Spleen (tissue), 11 donors: ENCODE data around the gene ST3GAL3. TPM values are rescaled to one million over a fixed set of nuclear protein-coding genes. Genes with fewer than 3 reads are reported as not detected.

ENCODE experiments used
- DNase-seq: peaks from one replicate; pipeline ENCODE4 v3.0.0-alpha.2; 2020
- H3K27ac ChIP-seq, 8 donors: fragments of 200-600 bp; sonication (generic) in 7 of 8; 1 replicate in 4 of 8; 2 replicates in 4 of 8; pipeline versions ENCODE4 v1.5.0 to v1.8.0; 2016 to 2021; ENCODE audit warnings: inconsistent platforms in 4 of 8, mild to moderate bottlenecking in 4 of 8, moderate library complexity in 1 of 8
- H3K27me3 ChIP-seq, 7 donors: fragments of 200-600 bp; sonication (generic) in 6 of 7; replicated peaks in 1 of 7; 1 replicate in 4 of 7; 2 replicates in 3 of 7; pipeline versions ENCODE4 v1.5.0 to v1.8.0; 2016 to 2021; ENCODE audit warnings: inconsistent platforms in 3 of 7, mild to moderate bottlenecking in 1 of 7
- H3K36me3 ChIP-seq, 6 donors: fragments of 200-600 bp; sonication (generic) in 5 of 6; 1 replicate in 4 of 6; 2 replicates in 2 of 6; pipeline versions ENCODE4 v1.5.0 to v1.8.0; 2016 to 2021; ENCODE audit warnings: inconsistent platforms in 2 of 6
- H3K4me1 ChIP-seq, 6 donors: fragments of 200-600 bp; sonication (generic) in 5 of 6; 1 replicate in 3 of 6; 2 replicates in 3 of 6; pipeline versions ENCODE4 v1.5.0 to v1.8.0; 2016 to 2021; ENCODE audit warnings: inconsistent platforms in 3 of 6
- H3K4me3 ChIP-seq, 8 donors: fragments of 200-600 bp; sonication (generic) in 7 of 8; 1 replicate in 4 of 8; 2 replicates in 4 of 8; pipeline versions ENCODE4 v1.5.0 to v1.8.0; 2016 to 2021; ENCODE audit warnings: inconsistent platforms in 4 of 8, mild to moderate bottlenecking in 4 of 8, moderate library complexity in 2 of 8
- H3K9me3 ChIP-seq, 8 donors: fragments of 200-600 bp; sonication (generic) in 7 of 8; 1 replicate in 4 of 8; 2 replicates in 4 of 8; pipeline versions ENCODE4 v1.5.0 to v1.8.0; 2016 to 2021; ENCODE audit warnings: inconsistent platforms in 4 of 8
- POLR2A ChIP-seq, 3 donors: fragments of 450-650 bp; IDR thresholded peaks; one replicate each; pipeline ENCODE4 v1.5.1; 2017; ENCODE audit warnings: antibody characterized with exemption in 3 of 3, mild to moderate bottlenecking in 1 of 3
- POLR2AphosphoS5 ChIP-seq, 3 donors: sonication (generic); formaldehyde crosslinking; IDR thresholded peaks; one replicate each; pipeline ENCODE4 v1.5.1; 2017; ENCODE audit warnings: antibody characterized with exemption in 3 of 3
- WGBS, 5 donors: extraction: QIAGEN DNeasy Blood & Tissue Kit in 3 of 5; methylation state at CpG; one replicate each; pipeline versions ENCODE4 v1.1.5 to v1.1.7; 2013 to 2018; 5-methylcytosine and 5-hydroxymethylcytosine counted together
- intact Hi-C: fragments of 100-400 bp; cut with DNase I; formaldehyde crosslinking; loops from one replicate; pipeline ENCODE4 v1.15.0; 2023; ENCODE audit warnings: low total_unique reads
- polyA plus RNA-seq, 3 donors: library from polyadenylated mRNA; stranded (reverse); fragments of 200-250 nt; gene quantifications; one replicate each; pipeline ENCODE4 v1.2.1, GENCODE V29; 2013
- total RNA-seq, 7 donors: library from RNA; depleted of rRNA in 3 of 7; stranded (reverse); fragments of >200 nt in 3 of 7; fragmentation: NEBNext Ultra II Directional in 4 of 7; extraction: Animal tissue kit (Norgen Biotek cat#: 25700) in 4 of 7; gene quantifications; one replicate each; pipeline versions ENCODE4 v1.1.0 to v1.2.1, GENCODE V29; 2016 to 2021
- TF ChIP-seq, protein P1 (sequence below), 11 experiments: fragments of 200-600 bp in 7 of 11; fragments of 450-650 bp in 4 of 11; sonication (generic) in 4 of 11; IDR thresholded peaks in 8 of 11; conservative IDR thresholded peaks in 3 of 11; 1 replicate in 7 of 11; 2 replicates in 4 of 11; pipeline versions ENCODE4 v1.4.0 to v1.8.0; 2016 to 2021; ENCODE audit warnings: antibody characterized with exemption in 11 of 11, inconsistent platforms in 4 of 11, mild to moderate bottlenecking in 1 of 11
- donor health status: healthy with polysubstance abuse.
- donor health status: DM: no; HTN: no; CAD: no; lungs with moderate emphysema.
- donor health status: DM: no; HTN: no; CAD: no.
- donor health status: Bipolar disorder and iron deficiency.
- donor health status: healthy.
- donor health status: DM: no; HTN: no; CAD: no.
- donor health status: DM: yes; HTN: yes; CAD: no.

ST3GAL3 gene
- total and polyA plus RNA-seq, 10 donors: 6.4 to 34.3 (median 21.0) TPM

DNA sequence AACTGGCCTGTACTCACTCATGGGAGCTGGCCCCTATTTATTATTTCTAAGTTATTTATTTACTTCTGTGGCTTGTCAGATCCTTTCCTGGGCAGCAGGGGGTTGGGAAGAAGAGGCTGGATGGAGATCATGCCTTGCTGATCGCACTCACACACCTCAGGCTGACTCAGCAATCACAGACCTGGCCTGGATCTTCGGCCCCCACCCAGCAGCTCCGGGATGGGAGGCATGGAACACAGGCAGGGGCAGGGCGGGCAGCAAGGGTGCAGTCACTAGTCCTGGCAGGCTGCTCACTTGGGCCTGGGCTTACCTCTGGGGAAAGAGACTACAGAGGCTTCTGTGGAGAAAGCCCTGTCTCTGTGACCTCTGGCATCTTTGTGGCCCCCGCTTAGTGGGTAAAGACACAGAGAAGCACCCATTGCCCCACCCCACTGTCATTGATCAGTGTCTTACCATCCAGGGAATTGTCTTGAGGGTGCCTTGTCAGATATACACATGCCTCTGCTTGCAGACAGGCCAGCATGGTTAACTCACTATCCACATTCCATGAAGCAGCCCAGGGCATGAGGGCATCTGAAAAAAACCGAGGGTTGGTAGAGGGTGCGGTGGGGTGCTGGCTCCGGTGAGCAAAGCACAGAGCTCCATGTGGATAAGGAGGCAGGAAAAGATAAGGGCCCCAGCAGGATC lies 230.0 kb downstream of the ST3GAL3 start:
- Histone ChIP-seq H3K4me3 (no peak overlapping the region), H3K4me1 (peaks cover 7 to 41% (median 34%) of the 10 kb centered on the region in 6 donors), H3K36me3 (no peaks in the 10 kb centered on the region), H3K27ac (no peak overlapping the region), H3K9me3 (no peaks in the 10 kb centered on the region), H3K27me3 (peaks cover 0 to 47% (median 31%) of the 10 kb centered on the region in 7 donors)
- WGBS, 5 donors: 92 to 98% (median 96%) methylated on average over 5 to 8 of the region's 8 CpGs
- TF ChIP-seq, protein P1, sequence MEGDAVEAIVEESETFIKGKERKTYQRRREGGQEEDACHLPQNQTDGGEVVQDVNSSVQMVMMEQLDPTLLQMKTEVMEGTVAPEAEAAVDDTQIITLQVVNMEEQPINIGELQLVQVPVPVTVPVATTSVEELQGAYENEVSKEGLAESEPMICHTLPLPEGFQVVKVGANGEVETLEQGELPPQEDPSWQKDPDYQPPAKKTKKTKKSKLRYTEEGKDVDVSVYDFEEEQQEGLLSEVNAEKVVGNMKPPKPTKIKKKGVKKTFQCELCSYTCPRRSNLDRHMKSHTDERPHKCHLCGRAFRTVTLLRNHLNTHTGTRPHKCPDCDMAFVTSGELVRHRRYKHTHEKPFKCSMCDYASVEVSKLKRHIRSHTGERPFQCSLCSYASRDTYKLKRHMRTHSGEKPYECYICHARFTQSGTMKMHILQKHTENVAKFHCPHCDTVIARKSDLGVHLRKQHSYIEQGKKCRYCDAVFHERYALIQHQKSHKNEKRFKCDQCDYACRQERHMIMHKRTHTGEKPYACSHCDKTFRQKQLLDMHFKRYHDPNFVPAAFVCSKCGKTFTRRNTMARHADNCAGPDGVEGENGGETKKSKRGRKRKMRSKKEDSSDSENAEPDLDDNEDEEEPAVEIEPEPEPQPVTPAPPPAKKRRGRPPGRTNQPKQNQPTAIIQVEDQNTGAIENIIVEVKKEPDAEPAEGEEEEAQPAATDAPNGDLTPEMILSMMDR (IDR thresholded peaks at IDR 0.05 in 8 of 11, conservative IDR thresholded peaks at IDR 0.05 in 3 of 11): no peak
- TF ChIP-seq POLR2AphosphoS5 (IDR thresholded peaks at IDR 0.05): no peak
- TF ChIP-seq POLR2A (IDR thresholded peaks at IDR 0.05): no peak
- intact Hi-C loops: loop anchor here (10.0 kb wide), 1 partner anchor 413 kb away; no protein-coding TSS in a partner anchor
- no peak for DNase-seq

DNA sequence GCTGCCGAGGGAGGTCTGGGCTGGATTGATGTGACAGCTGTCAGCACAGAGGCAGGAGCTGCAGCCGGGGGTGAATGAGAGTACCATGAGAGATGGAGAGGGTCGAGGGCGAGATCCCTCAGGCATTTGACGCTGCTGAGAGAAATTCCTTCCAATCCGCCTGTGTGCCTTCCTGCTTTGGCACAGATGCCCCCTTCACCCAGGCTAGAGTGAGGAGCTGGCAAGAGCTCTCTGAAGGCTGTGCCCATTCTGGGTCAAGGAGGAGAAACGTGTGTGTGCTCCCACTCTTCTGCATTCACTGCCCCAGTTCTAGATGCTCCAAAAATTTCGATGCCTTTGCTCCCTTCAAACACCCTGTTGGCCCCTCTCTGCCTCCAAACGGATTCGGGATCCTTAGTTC lies 231.0 kb downstream of the ST3GAL3 start:
- H3K27ac ChIP-seq: no peak overlapping the region
- DNase-seq: peak; percentile 15
- intact Hi-C loops: loop anchor here (10.0 kb wide), 1 partner anchor 414 kb away; no protein-coding TSS in a partner anchor
- WGBS, 5 donors: 87 to 91% (median 91%) methylated on average over 10 of the region's 10 CpGs
- H3K9me3 ChIP-seq: no peaks in the 10 kb centered on the region
- H3K27me3 ChIP-seq: peaks cover 0 to 36% (median 24%) of the 10 kb centered on the region in 7 donors
- H3K4me3 ChIP-seq: no peak overlapping the region
- TF ChIP-seq, protein P1 (IDR thresholded peaks at IDR 0.05 in 8 of 11, conservative IDR thresholded peaks at IDR 0.05 in 3 of 11): no peak
- no peak for TF ChIP-seq POLR2A (IDR thresholded peaks at IDR 0.05)
- TF ChIP-seq POLR2AphosphoS5 (IDR thresholded peaks at IDR 0.05): no peak
- no peaks in the 10 kb centered on the region for H3K36me3 ChIP-seq
- H3K4me1 ChIP-seq: peaks cover 3 to 35% (median 29%) of the 10 kb centered on the region in 6 donors

DNA sequence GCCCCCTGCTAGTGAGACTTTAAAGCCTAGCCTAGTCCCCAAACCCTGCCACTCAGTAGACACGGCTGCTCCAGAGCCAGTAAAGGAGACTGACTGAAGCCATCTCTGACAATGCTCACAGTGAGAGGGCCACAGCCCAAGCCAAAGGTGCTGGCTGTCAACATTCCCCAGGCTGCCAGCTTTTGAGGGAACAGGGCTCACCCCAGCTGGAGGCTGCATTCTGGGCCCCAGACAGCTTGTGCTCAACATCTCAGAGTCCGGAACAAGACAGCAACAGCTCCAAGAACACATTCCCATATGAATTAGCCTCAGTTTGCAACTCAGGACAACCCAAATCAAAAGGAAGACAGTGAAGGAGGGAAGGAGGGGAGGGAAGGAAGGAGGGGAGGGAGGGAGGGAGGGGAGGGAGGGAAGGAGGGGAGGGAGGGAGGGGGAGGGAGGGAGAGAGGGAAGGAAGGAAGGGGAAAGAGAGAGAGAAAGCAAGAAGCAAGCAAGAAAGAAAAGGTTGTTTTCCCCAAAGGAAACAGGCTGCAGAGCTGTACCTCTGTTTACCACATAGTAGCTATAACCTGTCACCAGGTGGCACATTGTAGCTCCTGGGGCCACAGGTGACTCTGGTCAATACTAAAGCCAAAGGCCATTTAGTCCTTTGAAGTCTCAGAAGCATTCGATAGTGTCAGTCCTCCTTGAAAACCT lies 231.7 kb downstream of the ST3GAL3 start:
- H3K4me1 ChIP-seq: peaks cover 0 to 29% (median 22%) of the 10 kb centered on the region in 6 donors
- 76 to 96% (median 89%) methylated on average over 1 to 3 of the region's 3 CpGs for WGBS, 5 donors
- TF ChIP-seq POLR2AphosphoS5 (IDR thresholded peaks at IDR 0.05) (no peak), POLR2A (IDR thresholded peaks at IDR 0.05) (no peak)
- TF ChIP-seq, protein P1 (IDR thresholded peaks at IDR 0.05 in 8 of 11, conservative IDR thresholded peaks at IDR 0.05 in 3 of 11): no peak
- H3K4me3 ChIP-seq: no peak overlapping the region
- H3K27me3 ChIP-seq: peaks cover 0 to 30% (median 17%) of the 10 kb centered on the region in 7 donors
- peak; percentile 25 for DNase-seq
- intact Hi-C loops: loop anchor here (10.0 kb wide), 1 partner anchor 414 kb away; no protein-coding TSS in a partner anchor
- H3K27ac ChIP-seq: no peak overlapping the region
- no peaks in the 10 kb centered on the region for H3K9me3 ChIP-seq
- no peaks in the 10 kb centered on the region for H3K36me3 ChIP-seq

DNA sequence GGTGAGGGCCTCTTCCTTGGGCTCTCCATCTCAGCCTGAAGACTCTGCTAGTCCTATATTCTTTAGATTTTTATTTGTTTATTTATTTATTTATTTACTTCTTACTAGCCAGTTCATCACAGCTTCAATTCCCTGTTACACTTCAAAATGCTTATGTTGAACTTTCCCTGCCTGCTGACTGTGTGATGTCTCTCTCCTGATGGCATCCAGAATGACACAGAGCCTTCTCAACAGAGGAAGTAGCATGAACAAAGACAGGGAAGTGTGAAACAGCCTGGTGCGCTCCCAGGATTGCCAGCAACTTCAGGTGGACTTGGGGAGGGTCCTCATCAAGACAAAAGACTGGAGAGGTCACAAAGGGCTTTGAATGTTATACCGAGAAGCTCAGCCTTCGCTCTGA lies 235.1 kb downstream of the ST3GAL3 start:
- H3K27ac ChIP-seq: no peak overlapping the region
- TF ChIP-seq, protein P1 (IDR thresholded peaks at IDR 0.05 in 8 of 11, conservative IDR thresholded peaks at IDR 0.05 in 3 of 11): no peak
- no peak for TF ChIP-seq POLR2A (IDR thresholded peaks at IDR 0.05)
- no peak for TF ChIP-seq POLR2AphosphoS5 (IDR thresholded peaks at IDR 0.05)
- no peaks in the 10 kb centered on the region for H3K36me3 ChIP-seq
- WGBS, 5 donors: 80 to 99% (median 86%) methylated on average over 3 of the region's 3 CpGs
- no peak overlapping the region for H3K4me3 ChIP-seq
- no peaks in the 10 kb centered on the region for H3K9me3 ChIP-seq
- peak; percentile 11 for DNase-seq
- intact Hi-C loops: no loop called here
- peaks cover 10 to 29% (median 23%) of the 10 kb centered on the region in 6 donors for H3K4me1 ChIP-seq
- no peaks in the 10 kb centered on the region for H3K27me3 ChIP-seq
